Suppressor macrophage treated with lipopolysaccharide for 1 hour (primary cell): ENCODE data around the gene BLVRA.
"Not testable (repeated sequence)": the region's sequence is repeated elsewhere in the genome, so short reads cannot be mapped to it uniquely, and the experiment has no call there.

ENCODE experiments used
- DNase-seq, 3 donors: peaks; one replicate each; pipeline ENCODE4 v3.0.0-alpha.2; 2020 to 2022

BLVRA gene

DNA sequence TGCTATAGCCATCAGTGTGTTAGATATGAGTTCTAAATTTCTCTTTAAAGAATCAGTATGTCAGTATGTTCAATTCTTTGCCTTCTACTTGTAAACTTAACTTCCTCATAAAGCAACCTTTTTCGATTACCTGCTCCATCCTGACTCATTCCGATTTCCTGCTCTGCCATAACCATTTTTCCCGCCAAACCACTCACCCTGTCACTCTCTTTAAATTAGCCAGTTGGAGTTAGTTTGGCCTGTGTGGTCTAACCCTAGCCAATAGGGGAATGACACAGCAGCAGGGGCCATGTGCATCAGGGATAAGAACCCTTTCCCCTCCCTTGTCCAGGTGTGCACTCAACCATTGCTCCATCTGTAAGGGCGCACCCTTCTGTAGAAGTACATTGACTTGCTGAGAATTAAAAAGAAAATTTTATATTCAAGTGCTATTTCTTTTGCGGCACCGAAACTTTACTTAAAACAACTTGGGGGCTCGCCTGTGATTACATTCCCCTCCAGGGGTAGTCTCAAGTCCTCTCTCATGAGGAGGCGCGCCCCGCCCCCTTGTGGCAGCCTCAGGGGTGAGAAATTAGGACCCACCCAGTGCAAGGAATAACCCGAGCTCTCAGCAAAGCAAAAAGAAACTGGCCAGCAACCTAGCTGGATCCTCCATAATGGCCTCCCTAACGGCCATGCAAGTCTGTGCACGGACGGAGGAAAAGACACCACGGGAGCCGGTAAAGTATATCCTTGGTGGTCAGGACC, 51.9 kb downstream of the BLVRA start:
- peak; percentile 46 to 64 (median 51) for DNase-seq

DNA sequence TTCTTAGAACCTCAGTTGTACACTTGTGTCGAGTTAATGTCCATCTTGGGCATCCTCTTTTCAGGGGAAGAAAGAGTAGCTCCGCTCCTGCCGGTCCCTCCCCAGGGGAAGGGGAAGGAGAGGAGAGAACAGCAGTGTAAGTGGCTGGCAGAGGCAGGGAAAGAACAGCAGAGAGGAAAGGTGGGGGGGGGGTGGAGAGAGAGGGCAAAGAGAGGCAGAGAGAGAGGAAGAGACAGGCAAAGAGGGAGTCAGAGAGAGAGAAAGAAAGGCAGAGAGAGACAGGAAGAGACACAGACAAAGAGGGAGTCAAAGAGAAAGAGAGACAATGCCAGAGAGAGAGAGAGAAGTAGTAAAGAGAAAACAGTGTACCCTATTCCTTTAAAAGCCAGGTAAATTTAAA, 56.9 kb downstream of the BLVRA start:
- no peak for DNase-seq

DNA sequence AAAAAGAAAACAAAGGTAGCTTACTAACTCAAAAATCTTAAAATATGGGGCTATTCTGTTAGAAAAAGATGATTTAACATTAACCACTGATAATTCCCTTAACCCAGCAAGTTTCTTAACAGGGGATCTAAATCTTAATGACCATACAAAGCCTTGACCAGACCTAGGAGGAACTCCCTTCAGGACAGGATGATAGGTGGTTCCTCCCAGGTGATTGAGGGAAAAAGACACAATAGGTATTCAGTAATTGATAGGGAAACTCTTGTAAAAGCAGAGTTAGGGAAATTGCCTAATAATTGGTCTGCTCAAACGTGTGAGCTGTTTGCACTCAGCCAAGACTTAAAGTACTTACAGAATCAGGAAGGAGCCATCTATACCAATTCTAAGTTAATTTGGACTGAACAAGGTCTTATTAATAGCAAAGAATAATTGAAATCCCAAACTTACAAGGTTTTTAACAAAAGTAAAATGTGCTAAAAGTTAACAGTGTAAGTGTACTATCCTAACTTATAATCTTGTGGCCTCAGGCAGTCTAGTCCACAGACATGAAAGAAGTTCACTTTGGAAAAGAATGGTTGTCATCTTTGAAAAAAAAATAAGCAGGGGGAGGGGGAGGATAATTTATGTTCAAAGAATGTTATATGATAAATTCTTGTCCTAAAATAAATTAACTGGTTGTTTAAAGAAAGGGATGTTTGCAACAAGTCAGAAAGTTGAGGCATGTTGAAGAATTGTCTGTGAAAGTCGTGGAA, 57.7 kb downstream of the BLVRA start:
- not testable (repeated sequence) for DNase-seq

DNA sequence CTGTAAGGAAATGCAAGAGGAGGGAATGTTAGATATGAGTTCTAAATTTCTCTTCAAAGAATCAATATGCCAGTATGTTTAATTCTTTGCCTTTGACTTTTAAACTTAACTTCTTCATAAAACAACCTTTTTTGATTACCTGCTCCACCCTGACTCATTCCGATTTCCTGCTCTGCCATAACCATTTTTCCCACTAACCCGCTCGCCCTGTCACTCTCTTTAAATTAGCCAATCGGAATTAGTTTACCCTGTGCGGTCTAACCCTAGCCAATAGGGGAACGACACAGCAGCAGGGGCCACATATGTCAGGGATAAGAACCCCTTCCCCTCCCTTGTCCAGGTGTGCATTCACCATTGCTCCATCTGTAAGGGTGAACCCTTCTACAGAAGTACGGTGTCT, 64.9 kb downstream of the BLVRA start:
- not testable (repeated sequence) for DNase-seq

DNA sequence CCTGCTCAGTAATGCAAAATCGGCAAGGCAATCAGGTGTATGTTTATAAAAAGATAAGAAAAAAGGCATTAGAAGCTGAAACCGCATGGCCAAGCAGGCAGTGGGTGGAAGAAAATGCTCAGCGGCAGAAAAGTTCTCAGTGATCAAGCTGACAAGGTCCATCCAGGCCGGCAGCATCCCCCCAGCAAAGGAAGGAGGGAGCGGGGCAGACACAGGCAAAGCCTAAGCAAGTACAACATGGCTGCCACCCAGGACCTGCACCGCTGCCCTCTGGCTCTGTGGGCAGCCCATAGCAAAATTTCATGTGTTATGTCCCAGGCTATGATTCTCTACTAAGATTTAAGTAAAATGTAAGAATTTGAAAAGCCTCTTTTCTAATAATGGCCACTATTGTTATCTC, 65.5 kb downstream of the BLVRA start:
- no peak for DNase-seq

DNA sequence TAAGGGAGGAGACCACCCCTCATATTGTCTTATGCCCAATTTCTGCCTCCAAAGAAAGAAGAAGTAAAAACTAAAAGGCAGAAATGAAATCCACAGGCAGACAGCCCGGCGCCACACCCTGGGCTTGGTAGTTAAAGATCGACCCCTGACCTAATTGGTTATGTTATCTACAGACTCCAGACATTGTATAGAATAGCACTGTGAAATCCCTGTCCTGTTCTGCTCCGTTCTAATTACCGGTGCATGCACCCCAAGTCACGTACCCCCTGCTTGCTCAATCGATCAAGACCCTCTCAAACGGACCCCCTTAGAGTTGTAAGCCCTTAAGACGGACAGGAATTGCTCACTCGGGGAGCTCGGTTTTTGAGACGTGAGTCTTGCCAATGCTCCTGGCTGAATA, 66.0 kb downstream of the BLVRA start:
- DNase-seq = not testable (repeated sequence)

DNA sequence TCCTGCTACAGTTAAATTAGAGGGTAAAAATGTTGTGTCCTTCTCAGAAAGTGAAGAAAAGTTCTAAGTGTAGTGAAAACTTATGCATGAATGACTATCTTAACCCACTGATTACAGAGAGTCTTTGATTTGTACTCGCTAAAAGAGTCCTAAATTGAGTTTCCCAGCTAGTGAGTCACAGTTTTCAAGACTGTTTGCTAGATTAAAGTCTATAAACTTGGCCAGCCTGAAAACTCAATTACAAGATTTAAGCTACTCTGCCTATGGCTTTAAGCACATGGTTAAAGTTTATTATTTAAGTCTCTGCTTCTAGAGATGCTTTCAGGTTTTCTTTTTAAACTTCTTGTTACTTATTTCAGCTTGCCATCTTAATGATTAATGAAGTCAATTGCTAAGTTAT, 66.5 kb downstream of the BLVRA start:
- DNase-seq = no peak

DNA sequence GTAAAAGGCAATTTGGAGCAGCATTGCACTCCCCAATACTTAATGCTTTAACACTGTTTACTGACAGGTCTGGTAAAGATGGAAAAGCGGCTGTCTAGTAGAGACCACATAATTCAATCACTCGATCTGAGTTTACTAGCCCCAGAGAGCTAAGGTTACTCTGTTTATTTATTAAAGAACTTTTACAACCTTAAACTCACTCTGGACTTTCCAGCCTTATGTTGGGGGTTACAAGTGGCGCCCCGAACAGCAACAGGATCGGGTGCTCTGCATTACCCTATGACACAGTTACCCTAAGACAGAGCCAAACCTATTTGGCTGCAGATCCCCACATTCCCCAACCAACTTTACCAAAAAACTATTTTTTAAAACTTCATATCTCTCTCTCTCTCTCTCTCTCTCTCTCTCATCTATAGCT, 66.9 kb downstream of the BLVRA start:
- no peak for DNase-seq

DNA sequence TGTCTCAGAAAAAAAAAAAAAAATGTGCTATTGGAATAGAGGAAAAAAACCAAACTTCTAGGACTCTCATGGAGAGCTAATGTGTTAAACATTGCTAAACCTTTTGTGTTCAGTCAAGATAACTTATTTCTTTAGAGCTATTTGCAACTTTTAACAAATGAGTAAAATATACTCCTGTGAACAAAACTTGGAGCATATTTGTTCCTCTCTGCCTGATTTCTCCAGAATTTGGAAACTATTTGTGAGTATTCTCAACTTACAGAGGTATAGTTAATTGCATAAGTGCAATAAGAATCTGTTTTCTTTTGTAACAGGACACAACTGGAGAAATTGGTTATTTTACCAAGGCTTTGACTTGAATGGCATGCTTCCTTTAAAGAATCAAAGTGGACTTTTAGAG, 72.4 kb downstream of the BLVRA start:
- DNase-seq = not testable (repeated sequence)

DNA sequence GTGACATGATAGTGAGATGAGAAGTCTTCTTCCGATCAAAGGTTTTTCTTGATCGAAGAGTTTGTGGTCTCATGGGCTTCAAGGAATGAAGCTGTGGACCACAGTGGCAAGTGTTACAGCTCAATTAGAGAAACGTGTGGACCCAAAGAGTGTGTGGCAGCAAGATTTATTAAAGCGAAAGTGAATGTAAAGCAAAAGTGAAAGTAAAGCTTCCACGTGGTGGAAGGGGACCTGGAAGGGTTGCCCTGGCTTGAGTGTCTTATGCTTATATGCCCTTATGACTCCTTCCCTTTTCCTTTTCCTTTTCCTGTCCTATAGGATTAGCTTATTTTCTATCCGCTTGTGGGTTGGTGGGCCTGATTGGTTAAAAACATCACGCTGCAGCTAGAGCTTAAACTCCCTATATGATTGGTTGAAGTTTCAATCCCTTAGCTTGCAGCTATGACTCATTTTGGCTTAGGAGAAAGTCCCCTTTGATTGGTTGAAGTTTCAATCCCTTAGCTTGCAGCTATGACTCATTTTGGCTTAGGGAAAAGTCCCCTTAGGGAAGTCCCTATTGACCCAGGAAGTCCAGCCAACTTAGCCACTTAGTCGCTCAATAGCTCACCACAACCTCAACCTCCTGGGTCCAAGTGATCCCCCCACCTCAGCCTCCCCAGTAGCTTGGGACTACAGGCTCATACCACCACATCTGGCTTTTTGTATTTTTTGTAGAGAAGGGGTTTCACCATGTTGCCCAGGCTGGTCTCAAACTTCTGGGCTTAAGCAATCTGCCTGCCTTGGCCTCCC, 76.2 kb downstream of the BLVRA start:
- peak; percentile 83 to 91 (median 83) for DNase-seq

DNA sequence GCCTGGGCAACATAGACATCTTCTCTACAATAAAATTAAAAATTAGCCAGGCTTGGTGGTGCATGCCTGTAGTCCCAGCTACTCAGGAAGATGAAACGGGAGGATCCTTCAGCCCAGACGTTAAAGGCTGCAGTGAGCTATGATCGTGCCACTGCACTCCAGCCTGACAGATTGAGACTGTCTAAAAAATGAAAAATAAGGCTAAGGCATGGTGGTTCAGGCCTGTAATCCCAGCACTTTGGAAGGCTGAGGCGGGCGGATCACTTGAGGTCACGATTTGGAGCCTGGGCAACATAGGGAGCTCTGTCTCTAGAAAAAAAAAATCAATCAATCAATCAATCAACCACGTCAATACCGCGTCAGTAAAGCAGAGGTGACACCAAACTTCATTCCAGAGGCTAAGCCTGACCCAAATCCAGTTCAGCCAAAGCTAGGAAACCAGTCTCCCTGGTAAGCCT, 79.8 kb downstream of the BLVRA start:
- DNase-seq = no peak

DNA sequence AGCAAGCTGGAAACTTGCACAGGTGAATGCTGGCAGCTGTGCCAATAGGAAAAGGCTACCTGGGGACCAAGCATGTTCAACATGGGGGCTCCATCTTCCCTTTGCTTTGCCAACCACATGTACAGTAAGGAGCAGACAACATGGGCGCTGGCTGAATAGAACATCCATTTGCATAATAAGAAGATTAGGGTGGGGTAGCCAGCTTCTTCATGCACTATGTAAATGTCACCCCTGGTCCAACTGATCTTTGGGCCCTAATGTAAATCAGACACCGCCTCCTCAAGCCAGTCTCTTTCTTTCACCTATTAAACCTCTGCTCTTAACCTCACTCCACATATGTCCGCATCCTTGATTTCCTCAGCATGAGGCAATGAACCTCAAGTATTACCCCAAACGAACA, 84.8 kb downstream of the BLVRA start:
- DNase-seq = no peak

DNA sequence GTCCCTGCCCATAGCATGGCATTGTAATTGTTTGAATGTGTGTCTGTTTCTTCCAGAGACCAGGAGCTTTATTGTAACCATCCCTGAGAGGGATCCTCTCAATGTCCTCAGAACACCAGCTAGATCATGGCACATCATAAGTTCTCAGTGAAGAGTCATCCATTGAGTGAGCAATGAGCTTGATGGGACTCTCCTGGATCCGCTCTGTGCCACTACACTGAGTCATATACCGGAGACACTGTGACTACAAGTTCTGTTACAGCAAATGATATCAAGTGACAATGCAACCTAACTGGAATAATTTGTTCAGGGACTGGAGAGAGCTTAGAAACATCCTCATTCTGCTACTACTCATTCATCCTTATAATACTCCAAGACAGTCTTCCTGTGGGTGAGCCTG, 85.8 kb downstream of the BLVRA start:
- DNase-seq = peak; percentile 46 to 78 (median 49)

DNA sequence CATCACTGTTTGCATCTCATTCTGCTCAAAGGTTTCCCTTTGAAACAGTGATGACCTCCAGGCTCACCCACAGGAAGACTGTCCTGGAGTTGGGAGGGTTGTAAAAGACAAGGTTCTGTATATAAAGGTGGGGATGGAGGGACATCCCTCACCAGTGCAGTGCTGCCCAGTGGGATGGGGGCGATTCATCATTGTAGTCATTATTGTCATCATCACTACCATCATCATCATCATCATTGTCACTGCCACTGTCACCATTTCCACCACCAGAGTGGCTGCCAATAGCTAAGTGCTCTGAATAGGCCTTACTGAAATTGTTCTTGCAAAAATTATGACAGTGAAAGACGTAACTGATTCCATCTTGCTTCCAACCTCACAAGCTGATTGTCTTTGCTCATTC, 86.2 kb downstream of the BLVRA start:
- no peak for DNase-seq

DNA sequence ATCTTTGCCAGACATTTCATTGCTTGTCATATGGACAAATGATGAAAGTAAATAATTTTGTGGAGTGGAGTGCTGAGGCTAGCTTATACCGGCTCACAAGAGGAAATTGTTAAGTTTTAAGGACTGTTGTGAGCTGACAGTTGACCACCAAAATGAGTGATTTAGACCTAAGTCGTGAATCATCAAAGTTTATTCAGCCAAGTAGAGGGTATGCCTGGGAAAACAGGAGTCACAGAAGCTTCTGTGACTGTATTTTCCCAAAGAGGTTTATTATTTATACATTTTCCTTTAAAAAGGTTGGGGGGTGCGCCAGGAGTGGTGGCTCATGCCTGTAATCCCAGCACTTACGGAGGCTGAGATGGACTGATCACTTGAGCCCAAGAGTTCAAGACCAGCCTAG, 89.0 kb downstream of the BLVRA start:
- no peak for DNase-seq

DNA sequence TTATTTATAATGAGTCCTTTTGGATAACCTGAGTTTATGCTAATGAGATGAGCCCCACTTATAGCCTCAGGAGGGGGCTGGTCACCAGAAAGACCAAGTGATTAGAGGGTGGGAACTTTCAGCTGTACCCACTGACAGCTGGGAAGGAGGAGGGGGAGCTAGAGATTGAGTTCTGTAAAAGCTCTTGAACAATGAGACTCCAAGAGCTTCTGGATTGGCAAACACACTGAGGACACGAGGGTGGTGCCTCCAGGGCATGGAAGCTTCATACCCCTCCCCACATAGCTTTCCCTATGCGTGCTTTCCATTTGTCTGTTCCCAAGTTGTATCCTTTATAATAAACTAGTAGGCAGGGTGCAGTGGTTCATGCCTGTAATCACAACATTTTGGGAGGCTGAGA, 90.6 kb downstream of the BLVRA start:
- no peak for DNase-seq

DNA sequence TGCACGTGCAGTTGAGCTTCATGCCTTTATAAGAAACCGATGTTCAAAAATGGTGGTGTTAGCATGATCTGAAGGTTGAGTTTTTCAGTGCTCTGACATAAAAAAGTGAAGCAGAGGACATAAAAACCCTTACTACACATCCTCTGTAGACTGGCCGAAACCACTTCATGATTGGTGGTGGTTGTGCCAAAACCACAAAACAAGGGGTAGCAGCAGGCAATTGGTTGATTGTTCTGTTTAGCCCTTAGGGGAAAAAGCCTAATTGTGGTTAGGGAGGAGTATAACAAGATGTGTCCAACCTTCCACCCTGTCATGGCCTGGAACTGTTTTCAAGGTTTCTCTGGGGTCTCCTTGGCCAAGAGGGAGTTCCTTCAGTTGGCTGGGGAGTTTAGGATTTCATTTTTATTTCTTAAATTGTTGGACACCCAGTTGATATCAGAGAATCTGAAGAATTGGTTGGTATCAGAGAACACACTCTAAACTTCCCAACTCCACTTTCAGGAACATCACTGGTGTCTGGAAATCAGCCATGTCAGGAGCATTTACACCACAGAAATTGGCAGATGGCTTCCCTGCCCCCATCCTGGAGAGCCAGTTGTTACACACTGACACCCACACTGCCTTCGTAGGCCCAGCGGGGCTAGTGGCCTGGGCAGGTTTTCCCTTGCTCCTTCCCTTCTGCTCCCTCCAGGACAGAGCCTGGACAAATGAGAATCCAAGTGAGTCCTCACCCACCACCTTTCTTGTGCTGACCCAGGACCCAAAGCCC, 92.1 kb downstream of the BLVRA start:
- DNase-seq = no peak

DNA sequence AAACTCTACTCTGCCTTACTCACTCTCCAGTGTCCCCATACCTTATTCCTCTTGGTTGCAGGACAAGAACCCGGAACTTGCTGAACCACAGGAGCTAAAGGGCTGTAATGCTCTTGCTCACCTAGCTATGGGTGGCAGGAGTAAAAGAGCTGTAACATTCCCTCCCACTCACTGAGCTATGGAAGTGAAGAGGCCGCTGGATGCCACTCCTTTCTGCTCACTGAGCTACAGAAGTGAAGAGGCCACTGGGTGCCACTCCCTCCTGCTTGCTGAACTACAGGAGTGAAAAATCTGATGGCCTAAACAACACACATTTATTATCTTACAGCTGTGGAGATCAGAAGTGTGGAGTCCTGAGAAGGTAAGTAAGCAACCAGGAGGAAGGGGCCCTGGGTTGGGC, 93.3 kb downstream of the BLVRA start:
- DNase-seq = no peak

DNA sequence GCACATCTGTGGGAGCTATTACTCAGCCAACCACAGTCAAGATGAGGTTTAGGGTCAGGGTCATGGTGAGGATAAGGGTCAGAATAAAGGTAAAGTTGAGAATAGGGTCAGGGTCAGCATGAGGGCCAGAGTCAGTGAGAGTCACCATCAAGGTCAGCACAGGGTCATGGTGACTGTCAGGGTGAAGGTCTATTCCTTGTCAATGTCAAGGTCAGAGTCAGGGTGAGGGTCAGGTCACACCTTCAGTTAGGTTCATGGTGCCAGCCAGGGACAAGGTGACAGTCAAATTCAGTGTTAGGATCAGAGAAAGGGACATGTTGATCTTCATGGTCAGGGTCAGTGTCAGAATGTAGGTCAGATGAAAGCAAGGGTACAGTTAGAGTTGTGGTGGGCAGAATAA, 96.7 kb downstream of the BLVRA start:
- no peak for DNase-seq

DNA sequence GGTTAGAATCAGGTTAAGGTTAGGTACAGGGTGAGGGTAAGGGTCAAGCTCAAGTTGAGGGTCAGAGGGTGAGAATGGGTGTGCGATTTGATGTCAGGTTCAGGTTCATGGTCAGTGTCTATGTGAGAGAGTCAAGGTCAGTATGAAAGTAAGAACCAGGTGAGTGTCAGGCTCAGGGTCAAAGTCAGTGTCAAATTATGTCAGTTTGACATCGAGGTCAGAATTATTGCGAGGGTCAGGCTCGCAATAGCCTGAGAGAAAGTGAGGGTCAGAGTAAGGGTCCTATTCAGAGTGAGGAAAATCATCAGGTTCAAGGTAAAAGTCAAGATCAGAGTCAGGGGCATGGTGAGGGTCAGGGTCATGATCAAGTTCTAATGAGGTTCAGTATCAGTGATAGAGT, 97.8 kb downstream of the BLVRA start:
- DNase-seq = no peak
